SU-DHL-6 (cell line): Measurements from ENCODE around the gene BIRC7.

Source experiments
- H2AFZ ChIP-seq: fragments of 200-600 bp; sonication (generic); 2 replicates; pipeline ENCODE4 v1.6.1; 2014; ENCODE audit warnings: low read depth, mild to moderate bottlenecking, moderate library complexity, mixed read lengths, antibody characterized with exemption, low read length; ENCODE audit not compliant: severe bottlenecking
- H3F3A ChIP-seq: fragments of 200-600 bp; shearing (Covaris generic); 2 replicates; pipeline ENCODE4 v1.6.0; 2016; ENCODE audit warnings: antibody characterized with exemption, mild to moderate bottlenecking; ENCODE audit not compliant: insufficient read depth
- H3K27ac ChIP-seq: fragments of 200-600 bp; sonication (generic); 2 replicates; pipeline ENCODE4 v1.5.1; 2016; ENCODE audit warnings: low read depth, mild to moderate bottlenecking, low read length, moderate library complexity, mixed read lengths
- H3K27me3 ChIP-seq: fragments of 200-600 bp; sonication (generic), shearing (Covaris generic); 2 replicates; pipeline ENCODE4 v1.6.0; 2014; ENCODE audit warnings: mild to moderate bottlenecking, low read length
- H3K36me3 ChIP-seq: fragments of 200-600 bp; sonication (generic); 2 replicates; pipeline ENCODE4 v1.6.1; 2014; ENCODE audit warnings: mild to moderate bottlenecking, low read length, mixed read lengths
- H3K4me2 ChIP-seq: fragments of 300-600, 200-600 bp; shearing (Covaris generic), sonication (generic); 2 replicates; pipeline ENCODE4 v1.6.0; 2014; ENCODE audit warnings: low read length, low read depth, mild to moderate bottlenecking; ENCODE audit not compliant: poor library complexity, severe bottlenecking
- H3K4me3 ChIP-seq: fragments of 200-600 bp; sonication (generic); 2 replicates; pipeline ENCODE4 v1.5.1; 2014; ENCODE audit warnings: antibody characterized with exemption, low read length, mild to moderate bottlenecking, mixed read lengths; ENCODE audit not compliant: insufficient read depth, poor library complexity, severe bottlenecking
- H3K79me2 ChIP-seq: fragments of 200-600 bp; sonication (generic); 2 replicates; pipeline ENCODE4 v1.6.1; 2014; ENCODE audit warnings: mild to moderate bottlenecking, low read length, moderate library complexity; ENCODE audit not compliant: insufficient read depth
- H3K9ac ChIP-seq: fragments of 200-600 bp; sonication (generic); 2 replicates; pipeline ENCODE4 v1.7.0; 2014; ENCODE audit warnings: mild to moderate bottlenecking, low read length
- H3K9me2 ChIP-seq: fragments of 200-600 bp; sonication (generic); replicated peaks from 2 replicates; pipeline ENCODE4 v1.6.1; 2014; ENCODE audit warnings: low read length; ENCODE audit not compliant: insufficient read depth
- H3K9me3 ChIP-seq: fragments of 200-600 bp; sonication (generic); 2 replicates; pipeline ENCODE4 v1.6.1; 2014; ENCODE audit warnings: low read length, mixed read lengths; ENCODE audit not compliant: insufficient read depth
- H4K20me1 ChIP-seq: fragments of 200-600 bp; sonication (generic); 2 replicates; pipeline ENCODE4 v1.6.1; 2014; ENCODE audit warnings: low read depth, mild to moderate bottlenecking, antibody characterized with exemption, low read length, moderate library complexity, mixed read lengths
- EZH2phosphoT487 ChIP-seq: fragments of 200-600 bp; sonication (generic), shearing (Covaris generic); conservative IDR thresholded peaks from 2 replicates; pipeline ENCODE4 v1.6.1; 2018; ENCODE audit warnings: mild to moderate bottlenecking, antibody characterized with exemption, low read length, moderate library complexity, mixed read lengths
- TF ChIP-seq, protein P1 (sequence below): fragments of 200-600 bp; sonication (generic); IDR thresholded peaks from one replicate; pipeline ENCODE4 v1.5.1; 2017; ENCODE audit warnings: antibody characterized with exemption, mild to moderate bottlenecking, low read length, moderate library complexity; ENCODE audit not compliant: insufficient read depth, poor library complexity, severe bottlenecking

The BIRC7 gene

GRCh38 chr20:63191400-63191799 lies 44.3 kb upstream of the BIRC7 start:
- H3F3A ChIP-seq = no peaks in the 10 kb centered on the region
- no peaks in the 10 kb centered on the region for H3K9me2 ChIP-seq
- H2AFZ ChIP-seq = no peak overlapping the region
- no peaks in the 10 kb centered on the region for H3K36me3 ChIP-seq
- H3K4me2 ChIP-seq = no peak overlapping the region
- H3K4me3 ChIP-seq = no peak overlapping the region
- H4K20me1 ChIP-seq = peaks cover 6% of the 10 kb centered on the region; the same call in 1 of the 2 replicates
- TF ChIP-seq, protein P1, sequence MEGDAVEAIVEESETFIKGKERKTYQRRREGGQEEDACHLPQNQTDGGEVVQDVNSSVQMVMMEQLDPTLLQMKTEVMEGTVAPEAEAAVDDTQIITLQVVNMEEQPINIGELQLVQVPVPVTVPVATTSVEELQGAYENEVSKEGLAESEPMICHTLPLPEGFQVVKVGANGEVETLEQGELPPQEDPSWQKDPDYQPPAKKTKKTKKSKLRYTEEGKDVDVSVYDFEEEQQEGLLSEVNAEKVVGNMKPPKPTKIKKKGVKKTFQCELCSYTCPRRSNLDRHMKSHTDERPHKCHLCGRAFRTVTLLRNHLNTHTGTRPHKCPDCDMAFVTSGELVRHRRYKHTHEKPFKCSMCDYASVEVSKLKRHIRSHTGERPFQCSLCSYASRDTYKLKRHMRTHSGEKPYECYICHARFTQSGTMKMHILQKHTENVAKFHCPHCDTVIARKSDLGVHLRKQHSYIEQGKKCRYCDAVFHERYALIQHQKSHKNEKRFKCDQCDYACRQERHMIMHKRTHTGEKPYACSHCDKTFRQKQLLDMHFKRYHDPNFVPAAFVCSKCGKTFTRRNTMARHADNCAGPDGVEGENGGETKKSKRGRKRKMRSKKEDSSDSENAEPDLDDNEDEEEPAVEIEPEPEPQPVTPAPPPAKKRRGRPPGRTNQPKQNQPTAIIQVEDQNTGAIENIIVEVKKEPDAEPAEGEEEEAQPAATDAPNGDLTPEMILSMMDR = no peak
- no peak for TF ChIP-seq EZH2phosphoT487
- H3K27me3 ChIP-seq = no peaks in the 10 kb centered on the region
- H3K9me3 ChIP-seq = no peaks in the 10 kb centered on the region
- H3K27ac ChIP-seq = no peak overlapping the region
- H3K79me2 ChIP-seq = no peaks in the 10 kb centered on the region
- H3K9ac ChIP-seq = no peak overlapping the region

GRCh38 chr20:63192721-63193120 lies 43.0 kb upstream of the BIRC7 start:
- peaks cover 7% of the 10 kb centered on the region; the same call in 1 of the 2 replicates for H3K79me2 ChIP-seq
- no peak overlapping the region for H3K4me3 ChIP-seq
- peaks cover 10% of the 10 kb centered on the region; the same call in 1 of the 2 replicates for H4K20me1 ChIP-seq
- no peak overlapping the region for H3K4me2 ChIP-seq
- H3K36me3 ChIP-seq = no peaks in the 10 kb centered on the region
- H3K9me3 ChIP-seq = no peaks in the 10 kb centered on the region
- no peak for TF ChIP-seq EZH2phosphoT487
- TF ChIP-seq, protein P1 = no peak
- H3K9ac ChIP-seq = no peak overlapping the region
- no peaks in the 10 kb centered on the region for H3F3A ChIP-seq
- H2AFZ ChIP-seq = no peak overlapping the region
- no peak overlapping the region for H3K27ac ChIP-seq
- no peaks in the 10 kb centered on the region for H3K9me2 ChIP-seq
- no peaks in the 10 kb centered on the region for H3K27me3 ChIP-seq

- no peaks in the 10 kb centered on the region for H3F3A ChIP-seq
- H3K4me3 ChIP-seq = no peak overlapping the region
- H3K9me2 ChIP-seq = no peaks in the 10 kb centered on the region
- TF ChIP-seq, protein P1 = no peak
- no peak for TF ChIP-seq EZH2phosphoT487
- H3K27ac ChIP-seq = no peak overlapping the region
- no peak overlapping the region for H3K9ac ChIP-seq
- H3K27me3 ChIP-seq = no peaks in the 10 kb centered on the region
- H3K9me3 ChIP-seq = no peaks in the 10 kb centered on the region
- peaks cover 22% of the 10 kb centered on the region for H3K79me2 ChIP-seq
- peaks cover 17% of the 10 kb centered on the region; the same call in 1 of the 2 replicates for H4K20me1 ChIP-seq
- no peaks in the 10 kb centered on the region for H3K36me3 ChIP-seq
- H3K4me2 ChIP-seq = no peak overlapping the region
- H2AFZ ChIP-seq = no peak overlapping the region
These were observed 41.5 kb upstream of the BIRC7 start for GRCh38 chr20:63194007-63194796.
